ENCODE measurements around the gene KLK7.
"Not testable (repeated sequence)": the region's sequence is repeated elsewhere in the genome, so short reads cannot be mapped to it uniquely, and the experiment has no call there.

DNA sequence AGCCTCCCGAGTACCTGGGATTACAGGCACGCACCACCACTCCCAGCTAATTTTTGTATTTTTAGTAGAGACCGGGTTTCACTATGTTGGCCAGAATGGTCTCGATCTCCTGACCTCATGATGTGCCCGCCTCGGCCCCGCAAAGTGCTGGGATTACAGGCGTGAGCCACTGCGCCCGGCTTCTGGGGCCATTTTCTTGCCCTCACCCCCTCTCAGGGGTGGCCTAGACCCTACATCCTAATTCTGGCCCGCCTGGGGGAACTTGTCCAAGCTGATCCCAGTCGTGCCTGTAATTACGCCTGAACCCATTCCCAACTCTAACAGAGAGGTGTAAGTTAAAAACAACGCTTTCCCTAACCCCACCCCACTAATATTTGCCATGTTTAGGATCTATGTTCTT, 699 bp upstream of the KLK7 start:
- TF ChIP-seq ZFX (IDR thresholded peaks at IDR 0.05), result not testable (repeated sequence)
- TF ChIP-seq, protein P1, sequence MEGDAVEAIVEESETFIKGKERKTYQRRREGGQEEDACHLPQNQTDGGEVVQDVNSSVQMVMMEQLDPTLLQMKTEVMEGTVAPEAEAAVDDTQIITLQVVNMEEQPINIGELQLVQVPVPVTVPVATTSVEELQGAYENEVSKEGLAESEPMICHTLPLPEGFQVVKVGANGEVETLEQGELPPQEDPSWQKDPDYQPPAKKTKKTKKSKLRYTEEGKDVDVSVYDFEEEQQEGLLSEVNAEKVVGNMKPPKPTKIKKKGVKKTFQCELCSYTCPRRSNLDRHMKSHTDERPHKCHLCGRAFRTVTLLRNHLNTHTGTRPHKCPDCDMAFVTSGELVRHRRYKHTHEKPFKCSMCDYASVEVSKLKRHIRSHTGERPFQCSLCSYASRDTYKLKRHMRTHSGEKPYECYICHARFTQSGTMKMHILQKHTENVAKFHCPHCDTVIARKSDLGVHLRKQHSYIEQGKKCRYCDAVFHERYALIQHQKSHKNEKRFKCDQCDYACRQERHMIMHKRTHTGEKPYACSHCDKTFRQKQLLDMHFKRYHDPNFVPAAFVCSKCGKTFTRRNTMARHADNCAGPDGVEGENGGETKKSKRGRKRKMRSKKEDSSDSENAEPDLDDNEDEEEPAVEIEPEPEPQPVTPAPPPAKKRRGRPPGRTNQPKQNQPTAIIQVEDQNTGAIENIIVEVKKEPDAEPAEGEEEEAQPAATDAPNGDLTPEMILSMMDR (conservative IDR thresholded peaks at IDR 0.05), result not testable (repeated sequence)
